PC-3 (cell line): ENCODE results near the gene INF2. TPM values are rescaled to one million over a fixed set of nuclear protein-coding genes. Genes with fewer than 3 reads are reported as not detected.

Source experiments
- ATAC-seq: fragments of 200-7000 bp; cut with Tn5 transposase; 2 replicates; pipeline ENCODE4 v1.9.1; 2020; ENCODE audit warnings: mild to moderate bottlenecking, moderate library complexity
- BruUV-seq: library from RNA; stranded (reverse); fragments of 400-500 nt; replicated peaks from 2 replicates; lab custom pipeline; 2021; lab: Mats Ljungman, UMichigan
- CTCF ChIA-PET: fragments of 300-600 bp; sonication (Branson Sonifier 250); formaldehyde crosslinking; loops from one replicate; lab custom pipeline; 2022; ENCODE audit warnings: antibody characterized with exemption; lab: Charles Lee
- POLR2A ChIA-PET: fragments of 300-600 bp; sonication (Branson Sonifier 250); formaldehyde crosslinking; loops from one replicate; lab custom pipeline; 2022; ENCODE audit warnings: antibody characterized with exemption; ENCODE audit not compliant: unreplicated experiment; lab: Charles Lee
- DNase-seq: peaks from one replicate; pipeline ENCODE4 v3.0.0-alpha.2; 2015
- H2AFZ ChIP-seq: fragments of 300-600 bp; sonication (generic); 2 replicates; pipeline ENCODE4 v1.6.0; 2016; ENCODE audit warnings: antibody characterized with exemption, low read length
- H3F3A ChIP-seq: fragments of 300-600 bp; sonication (generic); one replicate; pipeline ENCODE4 v1.6.0; 2017; ENCODE audit warnings: antibody characterized with exemption, low read length, control low read depth, mild to moderate bottlenecking; ENCODE audit not compliant: unreplicated experiment
- H3K27ac ChIP-seq: fragments of 300-600 bp; sonication (generic); 2 replicates; pipeline ENCODE4 v1.5.1; 2016; ENCODE audit warnings: mild to moderate bottlenecking, low read length
- H3K27me3 ChIP-seq: fragments of 300-600 bp; sonication (generic); 2 replicates; pipeline ENCODE4 v1.6.1; 2016; ENCODE audit warnings: low read length, mixed read lengths
- H3K36me3 ChIP-seq: fragments of 300-600 bp; sonication (generic); 2 replicates; pipeline ENCODE4 v1.6.1; 2016; ENCODE audit warnings: low read depth, mixed run types, low read length, mixed read lengths
- H3K4me1 ChIP-seq: fragments of 300-600 bp; sonication (generic); 2 replicates; pipeline ENCODE4 v1.5.1; 2016; ENCODE audit warnings: low read length; ENCODE audit not compliant: insufficient read depth
- H3K4me2 ChIP-seq: fragments of 300-600 bp; sonication (generic); 2 replicates; pipeline ENCODE4 v1.6.0; 2016; ENCODE audit warnings: low read length
- H3K4me3 ChIP-seq: fragments of 300-600 bp; sonication (generic); 2 replicates; pipeline ENCODE4 v1.5.1; 2016; ENCODE audit warnings: mild to moderate bottlenecking, low read length, mixed read lengths
- H3K79me2 ChIP-seq: fragments of 300-600 bp; sonication (generic); 2 replicates; pipeline ENCODE4 v1.6.1; 2017; ENCODE audit warnings: low read length, mixed read lengths
- H3K9ac ChIP-seq: fragments of 300-600 bp; sonication (generic); 2 replicates; pipeline ENCODE4 v1.6.0; 2016; ENCODE audit warnings: mild to moderate bottlenecking, low read length
- H3K9me2 ChIP-seq: fragments of 300-600 bp; sonication (generic); replicated peaks from 2 replicates; pipeline ENCODE4 v1.6.1; 2016; ENCODE audit warnings: mixed run types, low read length, mixed read lengths
- H3K9me3 ChIP-seq: fragments of 300-600 bp; sonication (generic); 2 replicates; pipeline ENCODE4 v1.6.1; 2016; ENCODE audit warnings: low read length, mixed read lengths
- H4K20me1 ChIP-seq: fragments of 300-600 bp; sonication (generic); 2 replicates; pipeline ENCODE4 v1.6.1; 2016; ENCODE audit warnings: low read length, mixed read lengths
- CTCF ChIP-seq: fragments of 300-600 bp; sonication (generic); conservative IDR thresholded peaks from 2 replicates; pipeline ENCODE4 v1.5.1; 2017; ENCODE audit warnings: antibody characterized with exemption, low read depth, mild to moderate bottlenecking, low read length
- EZH2 ChIP-seq: fragments of 300-600 bp; sonication (generic); IDR thresholded peaks from one replicate; pipeline ENCODE4 v1.6.1; 2017; ENCODE audit warnings: antibody characterized with exemption, mild to moderate bottlenecking, low read length; ENCODE audit not compliant: unreplicated experiment
- EZH2phosphoT487 ChIP-seq: fragments of 300-600 bp; sonication (generic); IDR thresholded peaks from 2 replicates; pipeline ENCODE4 v1.6.1; 2018; ENCODE audit warnings: mild to moderate bottlenecking, antibody characterized with exemption, low read length, borderline replicate concordance
- intact Hi-C: fragments of 100-400 bp; cut with micrococcal nuclease; formaldehyde crosslinking; loops from 2 replicates; pipeline ENCODE4 v1.9.0; 2023
- total RNA-seq: library from RNA; depleted of rRNA; stranded (reverse); fragments of >200 nt; gene quantifications from 2 replicates; pipeline ENCODE4 v1.2.3, GENCODE V29; 2014

INF2 gene
- total RNA-seq, 1 experiment from 2014 or later, result 132 TPM

GRCh38 chr14:104690861-104691455 is 1.5 kb downstream of the INF2 start:
- Histone ChIP-seq H3K4me2 (peak overlapping the region; percentile 99), H3K27ac (peak overlapping the region; percentile 53), H3K79me2 (peaks cover 65% of the 10 kb centered on the region), H3K27me3 (no peaks in the 10 kb centered on the region), H3K4me1 (peaks cover 63% of the 10 kb centered on the region), H4K20me1 (peaks cover 51% of the 10 kb centered on the region), H3K9me2 (no peaks in the 10 kb centered on the region), H3F3A (no peaks in the 10 kb centered on the region), H3K9me3 (no peaks in the 10 kb centered on the region), H3K36me3 (peaks cover 12% of the 10 kb centered on the region; the same call in 1 of the 2 replicates), H2AFZ (no peak overlapping the region), H3K4me3 (peak overlapping the region; percentile 96), H3K9ac (peak overlapping the region; percentile 89)
- TF ChIP-seq EZH2phosphoT487 (no peak), EZH2 (no peak), CTCF (no peak)
- ATAC-seq (no peak), DNase-seq (no peak)
- intact Hi-C loops, result no loop called here
- CTCF ChIA-PET, result no interaction called here
- BruUV-seq, result no TSS peak
- POLR2A ChIA-PET, result no interaction called here

- TF ChIP-seq EZH2phosphoT487, result no peak
- TF ChIP-seq EZH2, result no peak
- TF ChIP-seq CTCF, result no peak
- H3K9me3 ChIP-seq, result no peaks in the 10 kb centered on the region
- H3K4me1 ChIP-seq, result peaks cover 61% of the 10 kb centered on the region
- DNase-seq (no peak), ATAC-seq (no peak)
- H3K9ac ChIP-seq, result no peak overlapping the region
- H2AFZ ChIP-seq, result no peak overlapping the region
- peaks cover 51% of the 10 kb centered on the region for H4K20me1 ChIP-seq
- peaks cover 73% of the 10 kb centered on the region for H3K79me2 ChIP-seq
- no peaks in the 10 kb centered on the region for H3K9me2 ChIP-seq
- no peaks in the 10 kb centered on the region for H3K27me3 ChIP-seq
- CTCF ChIA-PET, result no interaction called here
- H3K4me2 ChIP-seq, result peak overlapping the region; percentile 99
- no peaks in the 10 kb centered on the region for H3F3A ChIP-seq
- POLR2A ChIA-PET, result no interaction called here
- no TSS peak for BruUV-seq
- no peak overlapping the region for H3K27ac ChIP-seq
- peak overlapping the region; percentile 96 for H3K4me3 ChIP-seq
- H3K36me3 ChIP-seq, result peaks cover 18% of the 10 kb centered on the region; the same call in 1 of the 2 replicates
- intact Hi-C loops, result no loop called here
Observed at GRCh38 chr14:104691546-104692260, 2.3 kb downstream of the INF2 start.
